ENCODE measurements around the gene NLGN1.

Gene NLGN1

DNA sequence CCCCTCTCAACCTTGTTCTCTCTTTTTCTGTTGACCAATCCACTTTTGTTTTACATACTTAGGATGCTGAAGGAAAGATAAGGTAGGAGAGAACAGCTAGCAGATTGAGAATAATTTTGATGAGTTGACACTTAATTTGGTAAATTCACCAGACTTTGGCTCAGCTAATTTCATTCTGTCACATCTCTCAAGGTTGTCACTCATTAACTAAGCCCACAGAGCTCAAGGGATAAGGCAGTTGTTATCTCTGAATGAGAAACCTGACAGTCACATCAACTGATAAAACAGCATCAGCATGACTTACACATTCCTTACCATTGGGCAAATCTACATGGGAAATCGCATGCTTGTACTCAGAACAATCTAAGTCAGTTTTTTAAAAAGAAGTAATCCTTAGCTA lies 591.4 kb downstream of the NLGN1 start:
- H3K36me3 Mint-ChIP-seq (ENCODE audit: low read depth) = no peaks in the 10 kb centered on the region
- H3K9me3 Mint-ChIP-seq = no peaks in the 10 kb centered on the region
- peaks cover 3% of the 10 kb centered on the region for H3K27me3 Mint-ChIP-seq (ENCODE audit: low read depth)
- H3K27ac Mint-ChIP-seq = no peak overlapping the region
- no peak overlapping the region for H3K4me3 Mint-ChIP-seq
- TF ChIP-seq, protein P1, sequence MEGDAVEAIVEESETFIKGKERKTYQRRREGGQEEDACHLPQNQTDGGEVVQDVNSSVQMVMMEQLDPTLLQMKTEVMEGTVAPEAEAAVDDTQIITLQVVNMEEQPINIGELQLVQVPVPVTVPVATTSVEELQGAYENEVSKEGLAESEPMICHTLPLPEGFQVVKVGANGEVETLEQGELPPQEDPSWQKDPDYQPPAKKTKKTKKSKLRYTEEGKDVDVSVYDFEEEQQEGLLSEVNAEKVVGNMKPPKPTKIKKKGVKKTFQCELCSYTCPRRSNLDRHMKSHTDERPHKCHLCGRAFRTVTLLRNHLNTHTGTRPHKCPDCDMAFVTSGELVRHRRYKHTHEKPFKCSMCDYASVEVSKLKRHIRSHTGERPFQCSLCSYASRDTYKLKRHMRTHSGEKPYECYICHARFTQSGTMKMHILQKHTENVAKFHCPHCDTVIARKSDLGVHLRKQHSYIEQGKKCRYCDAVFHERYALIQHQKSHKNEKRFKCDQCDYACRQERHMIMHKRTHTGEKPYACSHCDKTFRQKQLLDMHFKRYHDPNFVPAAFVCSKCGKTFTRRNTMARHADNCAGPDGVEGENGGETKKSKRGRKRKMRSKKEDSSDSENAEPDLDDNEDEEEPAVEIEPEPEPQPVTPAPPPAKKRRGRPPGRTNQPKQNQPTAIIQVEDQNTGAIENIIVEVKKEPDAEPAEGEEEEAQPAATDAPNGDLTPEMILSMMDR (IDR thresholded peaks at IDR 0.05; ENCODE audit: unreplicated experiment in 3 of 3) = no peak
- no peaks in the 10 kb centered on the region for H3K4me1 Mint-ChIP-seq

DNA sequence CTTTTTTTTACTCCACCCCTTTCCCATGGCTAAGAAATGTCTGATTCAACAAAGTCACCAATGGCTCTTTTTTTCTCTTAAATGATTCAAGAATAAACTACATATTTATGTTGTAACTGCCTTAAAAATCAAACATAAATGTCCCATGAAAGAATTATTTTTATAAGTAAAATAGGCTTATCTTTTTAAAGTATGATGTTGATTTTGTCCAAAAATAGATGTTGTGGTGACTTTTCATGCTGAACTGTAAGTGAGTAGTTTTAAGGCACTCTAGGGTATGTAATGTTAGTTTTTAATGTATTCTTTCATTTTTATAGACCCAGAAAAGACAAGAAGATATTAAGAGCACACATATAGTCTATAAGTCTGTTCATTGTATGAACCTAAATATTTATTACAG lies 594.9 kb downstream of the NLGN1 start:
- peak overlapping the region in 1 of 3 experiments; percentile 70 for H3K27ac Mint-ChIP-seq
- peaks cover 3% of the 10 kb centered on the region for H3K27me3 Mint-ChIP-seq (ENCODE audit: low read depth)
- H3K4me1 Mint-ChIP-seq = no peaks in the 10 kb centered on the region
- TF ChIP-seq, protein P1 (IDR thresholded peaks at IDR 0.05; ENCODE audit: unreplicated experiment in 3 of 3) = no peak
- no peaks in the 10 kb centered on the region for H3K9me3 Mint-ChIP-seq
- no peak overlapping the region for H3K4me3 Mint-ChIP-seq
- no peaks in the 10 kb centered on the region for H3K36me3 Mint-ChIP-seq (ENCODE audit: low read depth)

DNA sequence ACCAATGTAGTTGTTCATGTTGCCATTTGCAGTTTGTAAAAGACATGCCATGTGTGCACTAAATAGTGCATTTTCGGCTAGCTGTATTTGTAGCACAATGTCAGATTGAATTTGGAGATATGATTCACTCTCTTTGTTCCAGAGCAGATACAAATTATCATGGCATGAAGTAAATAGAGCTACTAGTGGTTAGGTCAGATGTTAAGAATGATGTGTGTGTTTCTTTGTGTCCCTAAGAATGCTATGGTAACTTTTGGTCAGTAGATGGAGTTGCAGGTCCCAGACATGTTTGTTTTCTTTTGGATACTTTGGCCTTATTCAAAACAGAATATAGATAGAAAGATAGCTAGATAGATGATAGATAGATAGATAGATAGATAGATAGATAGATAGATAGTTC lies 595.8 kb downstream of the NLGN1 start:
- peaks cover 3% of the 10 kb centered on the region for H3K27me3 Mint-ChIP-seq (ENCODE audit: low read depth)
- TF ChIP-seq, protein P1 (IDR thresholded peaks at IDR 0.05; ENCODE audit: unreplicated experiment in 3 of 3) = peak; percentile 20 to 50 (median 36)
- peak overlapping the region in 2 of 3 experiments; percentile 1 to 70 for H3K27ac Mint-ChIP-seq
- no peaks in the 10 kb centered on the region for H3K9me3 Mint-ChIP-seq
- no peaks in the 10 kb centered on the region for H3K36me3 Mint-ChIP-seq (ENCODE audit: low read depth)
- no peak overlapping the region for H3K4me3 Mint-ChIP-seq
- H3K4me1 Mint-ChIP-seq = no peaks in the 10 kb centered on the region

DNA sequence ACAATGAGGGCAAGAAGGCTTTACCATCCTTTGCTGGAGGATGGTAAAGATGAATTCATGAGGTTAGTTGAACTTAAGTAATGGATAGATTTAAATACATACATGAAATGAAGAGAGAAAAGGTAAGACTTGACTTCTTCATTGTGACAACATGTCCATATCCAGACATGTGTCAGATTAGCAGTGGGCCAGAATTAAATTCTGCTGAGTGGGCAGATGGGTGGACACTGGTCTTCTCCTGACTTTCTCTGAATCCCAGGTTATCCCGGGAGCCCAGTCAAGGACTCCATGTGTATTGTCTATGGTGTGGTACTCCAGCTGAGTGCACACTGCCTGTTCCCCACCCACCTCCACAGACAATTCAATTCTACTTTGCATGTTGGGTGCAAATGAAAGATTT lies 603.1 kb downstream of the NLGN1 start:
- no peaks in the 10 kb centered on the region for H3K27me3 Mint-ChIP-seq (ENCODE audit: low read depth)
- no peaks in the 10 kb centered on the region for H3K9me3 Mint-ChIP-seq
- no peak overlapping the region for H3K4me3 Mint-ChIP-seq
- H3K36me3 Mint-ChIP-seq (ENCODE audit: low read depth) = no peaks in the 10 kb centered on the region
- no peaks in the 10 kb centered on the region for H3K4me1 Mint-ChIP-seq
- no peak overlapping the region for H3K27ac Mint-ChIP-seq
- TF ChIP-seq, protein P1 (IDR thresholded peaks at IDR 0.05; ENCODE audit: unreplicated experiment in 3 of 3) = no peak

DNA sequence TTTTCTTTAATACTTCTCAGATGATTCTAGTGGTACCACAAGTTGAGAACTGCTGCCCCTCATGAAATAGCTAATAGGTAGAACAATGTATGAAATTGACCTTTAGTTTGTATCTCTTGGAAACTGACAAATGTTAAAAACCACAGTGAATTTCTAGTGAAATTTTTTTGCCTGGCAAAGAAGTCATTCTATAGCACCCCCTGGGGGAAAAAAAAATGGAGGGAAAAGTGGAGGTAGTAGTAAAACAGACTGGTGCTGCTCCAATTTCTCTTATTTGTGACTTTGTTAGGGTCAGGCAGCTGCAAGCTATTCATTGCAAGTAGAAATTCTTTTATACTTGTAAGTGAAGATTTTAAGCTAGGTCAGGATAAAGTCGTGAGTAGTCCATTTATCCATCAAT lies 605.0 kb downstream of the NLGN1 start:
- H3K27ac Mint-ChIP-seq = no peak overlapping the region
- H3K27me3 Mint-ChIP-seq (ENCODE audit: low read depth) = no peaks in the 10 kb centered on the region
- TF ChIP-seq, protein P1 (IDR thresholded peaks at IDR 0.05; ENCODE audit: unreplicated experiment in 3 of 3) = peak in 1 of 3 experiments; percentile 21
- no peaks in the 10 kb centered on the region for H3K9me3 Mint-ChIP-seq
- H3K4me3 Mint-ChIP-seq = no peak overlapping the region
- H3K4me1 Mint-ChIP-seq = no peaks in the 10 kb centered on the region
- H3K36me3 Mint-ChIP-seq (ENCODE audit: low read depth) = no peaks in the 10 kb centered on the region

DNA sequence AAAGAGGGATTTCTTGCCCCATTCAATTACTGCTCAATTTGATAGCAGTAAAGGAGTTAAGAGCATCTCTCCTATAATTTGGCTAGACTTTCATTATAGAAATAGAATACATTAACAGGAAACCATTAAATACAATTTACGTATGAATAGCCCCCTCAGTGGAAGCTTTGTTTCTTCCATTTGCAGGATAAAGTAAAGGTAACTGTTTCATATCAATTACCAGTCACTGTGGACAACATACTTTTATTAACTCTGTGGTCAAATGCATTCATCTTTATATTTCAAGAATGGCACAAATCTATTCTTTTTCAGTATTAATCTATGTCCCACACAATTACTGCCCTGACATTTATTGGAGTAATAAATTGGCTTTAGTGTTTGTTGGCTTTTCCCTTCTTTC lies 613.4 kb downstream of the NLGN1 start:
- TF ChIP-seq, protein P1 (IDR thresholded peaks at IDR 0.05; ENCODE audit: unreplicated experiment in 3 of 3) = no peak
- Mint-ChIP-seq H3K27ac (no peak overlapping the region), H3K36me3 (ENCODE audit: low read depth) (no peaks in the 10 kb centered on the region), H3K27me3 (ENCODE audit: low read depth) (no peaks in the 10 kb centered on the region), H3K9me3 (no peaks in the 10 kb centered on the region), H3K4me3 (no peak overlapping the region), H3K4me1 (no peaks in the 10 kb centered on the region)
